ENCODE measurements around the gene OOSP3.
"Not testable (repeated sequence)": the region's sequence is repeated elsewhere in the genome, so short reads cannot be mapped to it uniquely, and the experiment has no call there.

Gene OOSP3

GRCh38 chr11:59878575-59878974, at the start of gene OOSP3:
Gene OOSP3, plus strand, starts transcription at chr11:59878782. Its CDS starts 27 bp downstream, at chr11:59878809.
- DNase-seq = no peak

DNA sequence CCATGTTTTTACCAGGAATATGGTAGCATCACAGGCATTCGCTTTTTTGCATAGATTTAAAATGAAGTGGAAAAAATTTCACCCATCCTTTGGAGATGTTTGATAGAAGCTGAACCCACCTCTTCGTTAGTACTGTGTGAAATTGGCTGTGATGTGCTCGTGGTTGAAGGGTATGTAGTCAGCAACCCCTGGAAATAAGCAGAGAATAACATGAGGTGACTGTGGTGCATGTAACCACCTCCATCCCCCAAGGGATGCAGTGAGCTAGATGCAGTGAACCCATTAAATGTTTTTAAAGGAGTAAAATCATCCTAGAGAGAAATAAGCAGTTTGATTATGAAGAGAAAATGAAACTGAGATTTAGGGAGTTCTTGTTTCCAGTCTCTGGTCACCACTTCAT, 49.2 kb upstream of the OOSP3 start:
- DNase-seq = no peak

- DNase-seq = no peak
Measured at GRCh38 chr11:59833602-59834001, 45.0 kb upstream of the OOSP3 start.

DNA sequence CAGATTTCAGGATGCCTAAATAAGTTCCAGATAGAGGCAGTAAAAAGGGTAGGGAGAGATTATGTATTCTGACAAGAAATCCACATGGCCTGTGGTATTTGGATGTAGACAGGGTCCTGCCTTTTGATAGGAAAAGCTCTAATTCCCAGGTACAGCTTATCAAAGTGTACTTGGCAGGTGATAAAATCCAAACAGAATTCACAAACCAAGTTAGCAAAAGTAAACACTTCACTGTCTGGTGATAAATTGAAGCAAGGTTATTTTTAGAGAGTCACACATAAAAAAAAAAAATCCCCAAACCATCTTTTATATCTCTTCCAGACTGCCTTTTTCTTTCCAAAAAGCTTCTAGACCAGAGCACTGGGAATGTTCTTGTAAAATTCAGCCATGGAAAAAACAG, 39.0 kb upstream of the OOSP3 start:
- no peak for DNase-seq

DNA sequence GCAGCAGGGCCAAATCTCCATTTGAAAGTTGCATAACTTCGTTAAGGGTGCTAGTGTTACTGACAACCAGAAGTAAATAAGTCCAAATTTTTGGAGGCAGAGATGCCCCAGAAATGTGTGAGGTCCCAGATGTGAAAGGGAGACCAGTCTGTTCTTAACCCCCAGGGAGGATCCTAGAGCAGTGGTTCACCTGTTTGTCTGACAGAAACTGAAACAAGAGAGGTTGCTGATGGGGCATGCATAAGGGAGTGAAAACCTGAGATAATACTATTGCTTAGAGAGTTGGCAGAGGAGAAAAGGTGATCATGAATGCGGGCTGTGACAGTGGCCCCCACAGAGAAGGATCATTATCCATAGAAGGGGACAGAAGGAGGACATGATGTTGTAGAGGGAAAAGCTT, 37.1 kb upstream of the OOSP3 start:
- no peak for DNase-seq

GRCh38 chr11:59842316-59842715, 36.3 kb upstream of the OOSP3 start:
- no peak for DNase-seq

DNA sequence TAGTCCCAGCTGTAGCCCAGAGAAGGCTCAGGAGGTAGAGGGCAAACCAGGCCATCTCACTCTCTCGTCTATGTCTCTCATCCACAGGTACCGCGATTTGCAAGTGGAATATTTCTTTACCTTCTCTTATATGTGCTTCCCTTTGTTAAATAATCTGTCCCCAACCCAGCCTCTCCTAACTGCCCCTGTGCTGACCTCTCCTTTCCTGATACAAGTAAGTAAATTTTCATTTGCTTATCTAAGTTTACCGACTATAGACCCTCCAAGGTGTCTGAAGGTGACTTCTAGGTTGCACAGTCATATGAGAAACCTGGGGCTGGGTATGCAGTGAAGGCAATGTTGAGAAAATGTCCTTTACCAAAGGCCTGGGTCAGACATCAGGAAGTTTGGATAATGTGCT, 33.2 kb upstream of the OOSP3 start, which contains the start of gene CBLIF:
TSS of gene CBLIF (minus strand) at position 101 of the 400 bp plus-strand sequence. CDS start at position 55, 46 bp downstream.
- no peak for DNase-seq

DNA sequence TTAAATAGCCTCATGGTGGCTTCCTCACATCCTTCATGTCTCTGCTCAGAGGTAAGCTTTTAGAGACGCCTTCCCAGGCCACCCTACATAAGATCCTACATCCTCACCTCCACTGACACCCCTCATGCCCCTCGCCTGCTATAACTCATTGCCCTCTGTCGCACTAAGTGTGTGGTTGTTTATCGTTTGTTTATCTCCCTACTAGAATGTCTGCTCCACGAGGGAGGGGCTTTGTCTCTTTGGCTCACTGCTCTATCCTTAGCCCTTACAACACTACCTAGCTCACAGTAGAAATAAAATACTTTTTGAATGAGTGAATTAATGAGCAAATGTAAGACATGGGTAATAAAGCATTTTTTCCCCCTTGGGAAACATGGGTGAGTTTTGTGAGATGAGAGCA, 32.0 kb upstream of the OOSP3 start:
- no peak for DNase-seq

GRCh38 chr11:59847626-59848025, 31.0 kb upstream of the OOSP3 start:
- no peak for DNase-seq

GRCh38 chr11:59848439-59848838, 30.1 kb upstream of the OOSP3 start:
- not testable (repeated sequence) for DNase-seq

DNA sequence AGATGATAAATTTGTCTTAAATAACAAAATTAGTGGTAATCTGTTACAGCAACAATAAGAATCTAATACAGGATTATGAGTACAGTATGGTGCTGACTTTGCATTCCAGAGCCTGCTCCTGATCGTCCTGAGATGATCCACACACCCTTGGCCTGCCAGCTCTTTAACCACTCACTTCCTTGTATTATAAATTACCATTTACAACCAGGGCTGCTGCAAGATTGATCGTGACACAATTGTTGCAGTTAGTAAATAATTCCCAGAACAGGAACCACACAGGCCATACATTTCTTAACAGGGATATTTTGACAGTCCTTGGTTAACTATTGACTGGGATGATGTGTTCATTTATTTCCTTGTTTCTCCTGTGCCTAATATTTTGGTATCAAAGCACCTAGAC, 29.5 kb upstream of the OOSP3 start:
- DNase-seq = no peak

DNA sequence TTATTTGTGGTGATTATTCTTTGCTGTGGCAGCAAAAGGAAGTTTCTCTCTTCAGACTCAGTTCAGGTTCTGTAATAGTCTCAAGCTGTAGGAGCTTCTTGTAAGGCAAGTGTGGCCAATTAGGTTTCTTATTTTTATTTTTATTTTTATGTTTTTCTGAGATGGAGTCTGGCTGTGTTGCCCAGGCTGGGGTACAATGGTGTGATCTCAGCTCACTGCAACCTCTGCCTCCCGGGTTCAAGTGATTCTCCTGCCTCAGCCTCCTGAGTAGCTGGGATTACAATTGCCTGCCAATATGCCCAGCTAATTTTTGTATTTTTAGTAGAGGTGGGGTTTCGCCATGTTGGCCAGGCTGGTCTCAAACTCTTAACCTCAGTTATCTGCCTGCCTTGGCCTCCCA, 29.0 kb upstream of the OOSP3 start:
- DNase-seq = not testable (repeated sequence)

DNA sequence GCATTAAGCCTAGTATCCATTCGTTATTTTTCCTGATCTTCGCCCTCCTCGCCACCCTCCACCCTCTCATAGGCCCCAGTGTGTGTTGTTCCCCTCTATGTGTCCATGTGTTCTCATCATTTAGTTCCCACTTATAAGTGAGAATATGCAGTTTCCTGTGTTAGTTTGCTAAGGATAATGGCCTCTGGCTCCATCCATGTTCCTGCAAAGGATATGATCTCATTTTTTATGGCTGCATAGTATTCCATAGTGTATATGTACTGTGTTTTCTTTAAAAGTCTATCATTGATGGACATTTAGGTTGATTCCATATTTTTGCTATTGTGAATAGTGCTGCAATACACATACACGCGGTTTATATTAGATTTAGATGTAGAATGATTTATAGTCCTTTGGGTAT, 27.2 kb upstream of the OOSP3 start:
- DNase-seq = not testable (repeated sequence)

DNA sequence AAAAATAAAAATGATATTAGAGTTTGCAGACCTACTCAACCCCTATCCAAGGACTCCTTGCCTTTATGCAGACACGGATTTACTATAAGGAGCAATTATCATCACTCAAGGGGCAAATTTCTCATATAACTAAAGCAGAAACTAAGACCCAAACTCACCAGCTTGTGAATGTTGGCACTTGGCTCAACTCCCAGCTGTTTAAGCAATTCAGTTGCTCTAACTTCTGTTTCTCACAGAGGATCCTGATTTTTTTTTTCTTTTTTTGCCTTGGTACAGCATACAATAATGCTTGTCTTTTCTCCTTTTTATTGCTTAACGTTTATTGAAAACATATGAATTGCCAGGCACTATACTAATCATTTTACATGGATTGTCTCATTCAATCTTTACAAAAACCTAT, 23.7 kb upstream of the OOSP3 start:
- DNase-seq = no peak

GRCh38 chr11:59857439-59858434, 20.8 kb upstream of the OOSP3 start:
- DNase-seq = no peak

- DNase-seq = no peak
Measured at GRCh38 chr11:59859673-59860072, 18.9 kb upstream of the OOSP3 start.

DNA sequence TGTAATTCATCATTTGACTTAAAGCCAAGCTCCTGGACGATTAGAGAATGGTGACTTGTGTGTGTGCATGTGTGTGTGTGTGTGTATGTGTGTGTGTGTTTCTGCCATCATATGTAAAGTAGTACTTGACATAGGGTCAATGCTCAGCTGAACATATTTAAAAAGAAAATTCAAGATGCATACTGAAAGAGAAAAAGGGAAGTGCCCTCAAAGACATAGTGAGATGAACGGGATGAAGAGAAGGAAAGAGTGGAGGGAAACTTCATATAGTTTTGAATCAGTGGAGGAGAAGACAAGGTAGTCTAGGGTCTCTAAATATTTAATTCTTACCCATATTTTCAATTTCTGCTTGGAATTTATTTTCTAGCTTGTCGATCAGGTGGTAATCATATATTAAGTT, 16.3 kb upstream of the OOSP3 start:
- no peak for DNase-seq

GRCh38 chr11:59865031-59865430, 13.6 kb upstream of the OOSP3 start:
- no peak for DNase-seq

GRCh38 chr11:59866397-59866796, 12.2 kb upstream of the OOSP3 start, which contains the start of gene TCN1:
Gene TCN1, minus strand, starts transcription at chr11:59866487. Its CDS starts 17 bp downstream, at chr11:59866470.
- no peak for DNase-seq

DNA sequence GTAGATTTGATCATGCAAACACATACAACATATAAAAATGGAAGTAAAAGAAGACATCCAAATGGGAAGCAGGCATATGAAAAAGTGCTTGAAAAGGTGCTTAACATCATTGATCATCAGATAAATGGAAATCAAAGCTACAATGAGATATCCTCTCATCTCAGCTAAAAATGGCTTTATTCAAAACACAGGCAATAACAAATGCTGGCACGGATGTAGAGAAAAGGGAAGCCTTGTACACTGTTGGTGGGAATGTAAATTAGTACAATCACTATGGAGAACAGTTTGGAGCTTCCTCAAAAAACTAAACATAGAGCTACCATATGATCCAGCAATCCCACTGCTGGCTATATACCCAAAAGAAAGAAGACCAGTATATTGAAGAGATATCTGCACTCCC, 11.7 kb upstream of the OOSP3 start:
- no peak for DNase-seq

DNA sequence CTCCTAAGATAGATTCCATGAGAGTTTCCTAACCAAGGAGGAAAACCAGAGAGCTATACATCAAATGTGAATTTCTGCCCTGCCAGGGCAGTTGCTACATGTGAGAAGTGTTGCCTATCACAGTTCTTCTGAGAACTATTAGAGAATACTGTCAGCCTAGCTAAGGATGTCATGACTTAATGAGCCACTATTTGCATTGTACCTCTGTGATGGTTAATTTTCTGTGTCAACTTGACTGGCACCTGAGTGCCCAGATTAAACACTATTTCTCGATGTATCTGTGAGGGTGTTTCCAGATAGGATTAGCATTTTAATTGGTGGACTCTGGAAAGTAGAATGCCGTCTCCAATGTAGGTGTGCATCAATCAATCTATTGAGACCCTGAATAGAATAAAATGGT, 10.6 kb upstream of the OOSP3 start:
- no peak for DNase-seq

DNA sequence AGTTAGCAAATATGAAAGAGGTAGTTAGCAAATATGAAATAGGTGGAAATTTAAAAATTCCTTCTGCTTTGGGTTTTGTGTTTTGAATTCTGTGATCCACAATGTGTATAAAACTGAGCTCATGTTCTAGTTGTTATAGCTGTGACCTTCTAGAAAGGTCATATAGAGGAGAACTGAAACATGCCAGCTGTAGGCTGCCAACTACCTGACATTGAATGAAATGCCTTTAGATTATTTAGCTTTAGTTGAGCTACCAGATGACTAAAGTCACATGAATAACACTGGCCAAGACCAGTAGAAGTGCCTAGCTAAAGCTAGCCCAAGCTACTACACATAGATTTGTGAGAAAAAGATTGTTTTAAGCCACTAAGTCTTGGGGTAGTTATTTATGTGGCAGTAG, 6.5 kb upstream of the OOSP3 start:
- DNase-seq = no peak

GRCh38 chr11:59875856-59876519, 2.6 kb upstream of the OOSP3 start:
- DNase-seq = no peak

GRCh38 chr11:59877325-59877724, 1.3 kb upstream of the OOSP3 start:
- no peak for DNase-seq
